Stimulated activated naive CD8-positive, alpha-beta T cell treated with anti-CD3 and anti-CD28 coated beads, Interleukin-15, Interleukin-2, amounts not matched to agents 100 U/mL and 50 U/mL, for 24 hours (primary cell): ENCODE results near the gene FIBCD1.

Experiments used
- ATAC-seq: fragments of 150-1000 bp; cut with Tn5 transposase; one replicate; pipeline ENCODE4 v1.10.0; 2021
- DNase-seq: peaks from one replicate; pipeline ENCODE4 v3.0.0; 2021

The FIBCD1 gene

DNA sequence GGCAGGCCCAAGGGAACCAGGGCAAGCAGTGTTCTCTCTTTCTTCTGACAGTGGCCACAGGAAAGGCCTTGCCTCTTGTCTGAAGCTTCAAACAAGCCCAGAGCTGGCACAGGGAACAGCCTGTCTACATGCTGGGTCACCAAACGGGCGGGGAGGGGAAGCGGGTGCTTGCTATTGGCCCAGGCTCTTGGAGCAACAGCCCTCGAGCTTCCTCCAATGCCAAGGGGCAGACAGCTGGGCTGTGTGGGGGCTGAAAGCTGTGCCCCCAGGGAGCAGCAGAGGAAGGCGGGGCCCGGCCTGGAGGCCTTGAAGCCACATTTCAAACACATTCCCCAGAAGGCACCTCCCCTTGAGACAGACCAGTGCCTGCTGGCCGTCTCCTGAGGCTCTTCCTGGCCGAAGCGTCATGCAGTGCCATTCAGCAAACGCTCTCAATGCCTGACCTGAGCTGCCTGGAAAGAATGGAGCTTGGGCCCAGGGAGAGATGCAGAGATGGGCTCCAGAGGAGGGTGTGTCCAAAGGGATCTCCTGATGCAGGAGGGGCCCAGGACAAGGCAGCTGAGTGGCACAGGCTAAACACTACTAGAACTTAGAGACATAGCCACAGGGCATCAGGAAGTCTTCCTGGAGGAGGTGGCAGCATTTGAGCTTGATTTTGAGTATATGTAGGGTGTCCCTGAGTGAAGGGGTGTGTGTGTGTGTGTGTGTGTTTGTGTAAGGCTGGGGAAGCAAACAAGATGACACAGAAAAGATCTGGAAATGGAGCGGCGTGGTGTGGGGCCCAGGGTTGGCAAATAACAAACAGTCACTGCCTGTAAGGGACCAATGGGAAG lies 2.5 kb downstream of the FIBCD1 start:
- DNase-seq, result no peak
- no peak for ATAC-seq

GRCh38 chr9:130935648-130936271 lies 3.3 kb downstream of the FIBCD1 start:
- no peak for ATAC-seq

GRCh38 chr9:130934702-130935647 lies 4.1 kb downstream of the FIBCD1 start:
- DNase-seq, result no peak
- ATAC-seq, result no peak

More at GRCh38 chr9:130935648-130936271, 3.3 kb downstream of the FIBCD1 start:
- no peak for DNase-seq

DNA sequence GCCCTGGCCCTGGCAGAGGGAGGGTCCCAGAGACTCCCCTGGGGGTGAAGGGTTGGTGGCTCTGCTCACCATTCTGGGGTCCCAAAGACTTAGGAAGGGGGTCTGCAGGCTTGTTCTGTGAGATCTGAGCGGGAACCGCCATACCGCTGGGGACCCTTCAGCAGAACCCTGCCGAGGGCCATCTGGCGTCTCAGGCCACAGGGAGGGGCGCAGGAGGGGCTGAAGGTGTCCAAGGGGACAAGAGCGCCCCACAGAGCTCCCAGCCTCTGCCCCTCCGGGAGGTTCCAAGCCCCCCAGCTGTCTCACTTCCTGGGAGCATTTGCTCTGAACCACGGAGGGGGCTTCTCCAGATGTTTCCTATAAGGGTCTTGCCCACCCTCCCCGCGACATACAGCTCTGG lies 4.8 kb downstream of the FIBCD1 start:
- DNase-seq (no peak), ATAC-seq (no peak)

DNA sequence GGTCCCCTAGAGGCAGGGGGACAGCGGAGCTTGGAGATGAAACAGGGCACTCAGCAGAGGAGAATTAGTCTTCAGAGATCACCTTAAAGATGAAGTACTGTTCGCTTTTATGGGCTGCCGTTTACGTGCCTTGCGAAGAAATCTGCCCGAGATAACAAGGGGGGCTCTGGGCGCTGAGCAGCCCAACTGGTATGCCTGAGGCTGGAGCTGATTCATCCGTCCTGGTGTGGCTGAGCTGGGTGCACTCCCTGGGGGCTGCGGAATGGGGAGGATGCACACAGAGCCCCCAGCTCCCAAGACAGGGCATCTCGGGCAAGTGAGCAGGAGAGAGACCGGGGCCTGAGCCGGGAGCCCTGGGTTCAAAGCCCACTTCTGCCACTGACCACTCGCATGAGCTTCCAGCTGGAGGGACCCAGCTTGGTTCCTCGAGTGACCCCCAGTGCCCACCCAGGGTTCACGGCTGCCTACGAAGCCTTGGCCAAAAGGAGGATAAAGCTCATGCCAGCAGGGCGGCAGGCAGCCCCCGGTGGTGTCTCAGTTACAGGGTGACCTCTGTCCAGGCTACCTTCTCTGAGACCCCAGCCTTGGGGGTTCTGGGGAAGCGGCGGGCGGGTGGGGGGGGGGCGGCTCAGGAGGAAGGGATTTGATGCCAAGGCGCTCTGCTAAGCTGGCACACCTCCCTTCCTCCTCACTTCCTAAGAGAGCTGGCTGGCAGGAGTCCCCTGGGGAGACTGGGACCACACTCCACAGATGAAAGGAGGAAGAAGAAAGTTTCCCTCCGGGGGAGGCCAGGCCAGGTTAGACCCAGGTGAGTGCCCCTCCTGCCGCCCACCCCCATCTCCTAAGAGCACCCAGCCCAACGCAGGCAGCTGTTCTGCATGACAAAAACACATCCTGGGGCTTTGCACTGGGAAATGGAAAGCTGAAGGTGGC lies 5.7 kb downstream of the FIBCD1 start:
- ATAC-seq, result no peak
- no peak for DNase-seq

DNA sequence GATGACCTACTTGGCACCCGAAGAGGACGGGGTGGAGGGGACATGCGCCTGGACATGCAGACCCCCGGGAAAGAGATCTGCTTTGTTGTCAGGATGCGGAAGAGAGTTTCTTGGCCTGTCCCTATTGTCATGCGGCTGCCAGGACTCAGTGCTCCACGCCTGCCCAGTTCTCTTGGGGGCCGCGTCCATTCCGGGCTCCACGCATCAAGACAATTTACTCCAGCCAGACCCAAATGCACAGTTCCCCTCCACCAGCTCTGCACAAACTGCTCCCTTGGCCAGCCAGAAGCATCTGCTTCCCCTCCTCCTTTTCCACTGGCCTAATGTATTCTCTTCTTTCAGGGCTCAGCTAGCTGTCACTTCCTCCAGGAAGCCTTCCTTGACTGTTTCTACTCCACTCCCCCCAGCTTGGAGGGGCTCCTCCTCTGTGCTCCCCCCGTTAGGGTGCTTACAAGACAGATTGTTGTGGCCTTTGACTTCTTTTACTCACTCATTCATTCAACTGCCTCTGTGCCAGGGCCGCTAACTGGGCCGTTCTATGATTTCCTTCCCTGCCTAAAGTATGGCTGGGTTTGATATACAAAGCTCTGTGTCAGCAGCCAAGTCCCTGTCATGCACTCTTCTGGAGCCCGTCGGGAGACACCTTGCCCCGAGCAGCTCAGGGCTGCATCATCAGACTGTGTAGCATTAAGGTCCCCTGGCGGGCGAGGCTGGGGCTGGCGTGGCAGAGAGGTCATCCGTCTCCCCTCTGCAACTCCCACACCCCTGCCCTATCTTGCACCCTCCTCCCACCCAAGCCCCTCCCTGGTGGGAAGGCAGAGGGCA lies 6.6 kb downstream of the FIBCD1 start:
- DNase-seq, result no peak
- ATAC-seq, result no peak

- DNase-seq, result no peak
- ATAC-seq, result no peak
These were observed 7.4 kb downstream of the FIBCD1 start for GRCh38 chr9:130931508-130932254.

- ATAC-seq, result no peak
- no peak for DNase-seq
These were observed 8.2 kb downstream of the FIBCD1 start for GRCh38 chr9:130930804-130931349.

GRCh38 chr9:130930132-130930803 lies 8.8 kb downstream of the FIBCD1 start:
- DNase-seq (no peak), ATAC-seq (no peak)

GRCh38 chr9:130929571-130930038 lies 9.4 kb downstream of the FIBCD1 start:
- DNase-seq, result no peak
- no peak for ATAC-seq

DNA sequence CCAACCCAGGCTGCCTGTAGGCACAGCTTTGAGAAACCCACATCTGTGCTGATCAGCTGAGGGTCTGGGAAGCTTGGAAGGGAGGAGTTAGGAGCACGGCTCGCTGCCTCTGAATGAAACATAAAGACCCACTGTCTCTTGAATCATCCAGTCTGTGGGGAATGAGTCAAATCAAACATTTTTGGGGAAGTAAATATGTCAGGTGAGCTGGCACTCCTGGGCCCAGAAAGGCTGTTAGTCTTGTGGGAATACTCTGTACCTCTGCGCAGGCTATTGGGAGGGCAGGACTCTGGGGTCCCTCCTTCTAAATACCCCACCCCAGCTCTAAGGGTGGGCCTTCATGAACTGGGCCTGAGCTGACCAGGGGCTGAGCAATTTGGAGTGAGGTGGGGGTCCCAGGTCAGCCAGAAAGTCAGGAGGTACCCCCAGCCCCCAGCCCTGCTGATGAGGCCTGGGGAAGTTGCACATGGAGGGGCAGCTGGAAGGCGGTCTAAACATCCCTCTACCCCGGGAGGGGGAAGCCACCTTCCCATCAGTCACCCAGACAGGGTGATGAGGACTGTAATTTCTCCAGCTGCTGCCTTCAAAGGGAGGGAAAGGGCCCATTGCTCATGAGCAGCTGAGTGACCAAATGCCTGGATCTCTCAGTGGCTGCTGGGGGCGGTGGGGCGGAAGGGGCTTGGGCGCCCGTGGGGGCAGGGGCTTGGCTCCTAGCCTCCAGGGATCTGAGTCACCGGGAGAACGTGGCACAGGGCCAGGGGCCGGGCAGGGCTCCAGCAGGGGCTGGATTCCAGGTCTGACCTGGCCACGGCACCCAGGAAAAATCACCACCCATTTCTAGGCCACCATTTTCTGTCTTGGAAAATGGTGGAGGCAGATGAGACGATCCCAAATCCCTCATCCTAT lies 10.8 kb downstream of the FIBCD1 start:
- no peak for DNase-seq

GRCh38 chr9:130927338-130927737 lies 11.7 kb downstream of the FIBCD1 start:
- DNase-seq, result no peak
- no peak for ATAC-seq

More for the DNA sequence above, 10.8 kb downstream of the FIBCD1 start:
- ATAC-seq, result no peak

DNA sequence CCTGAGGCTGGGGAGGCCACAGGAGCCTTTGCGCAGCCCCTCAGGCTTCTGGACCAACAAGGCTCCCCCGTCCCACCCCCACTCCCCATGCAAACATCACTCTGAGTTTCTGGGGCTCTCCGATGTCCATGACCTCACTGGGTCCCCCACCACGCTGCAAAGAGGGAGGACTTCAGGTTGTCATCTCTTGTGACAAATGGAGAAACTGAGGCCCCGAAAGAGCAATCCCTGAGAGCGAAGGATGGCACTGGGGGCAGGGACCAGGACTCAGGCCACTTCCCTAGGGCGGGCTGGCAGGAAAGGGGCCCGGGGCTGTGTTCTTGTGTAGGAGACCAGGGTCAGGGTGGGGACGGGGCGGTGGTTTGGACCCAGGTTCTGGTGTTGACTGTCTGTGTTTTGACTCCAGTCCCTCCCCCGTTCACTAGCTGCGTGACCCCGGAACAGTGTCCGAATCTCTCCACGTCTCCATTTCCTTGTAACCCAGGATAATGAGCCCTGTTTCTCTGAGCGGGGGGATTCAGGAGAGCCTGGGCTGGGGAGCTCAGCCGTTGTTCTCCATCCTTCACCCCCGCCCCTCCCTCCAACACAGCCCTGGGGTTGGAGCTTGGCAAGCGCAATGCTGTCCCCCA lies 13.9 kb downstream of the FIBCD1 start:
- ATAC-seq (no peak), DNase-seq (no peak)

- DNase-seq (no peak), ATAC-seq (no peak)
These were observed 14.6 kb downstream of the FIBCD1 start for GRCh38 chr9:130924448-130924788.

DNA sequence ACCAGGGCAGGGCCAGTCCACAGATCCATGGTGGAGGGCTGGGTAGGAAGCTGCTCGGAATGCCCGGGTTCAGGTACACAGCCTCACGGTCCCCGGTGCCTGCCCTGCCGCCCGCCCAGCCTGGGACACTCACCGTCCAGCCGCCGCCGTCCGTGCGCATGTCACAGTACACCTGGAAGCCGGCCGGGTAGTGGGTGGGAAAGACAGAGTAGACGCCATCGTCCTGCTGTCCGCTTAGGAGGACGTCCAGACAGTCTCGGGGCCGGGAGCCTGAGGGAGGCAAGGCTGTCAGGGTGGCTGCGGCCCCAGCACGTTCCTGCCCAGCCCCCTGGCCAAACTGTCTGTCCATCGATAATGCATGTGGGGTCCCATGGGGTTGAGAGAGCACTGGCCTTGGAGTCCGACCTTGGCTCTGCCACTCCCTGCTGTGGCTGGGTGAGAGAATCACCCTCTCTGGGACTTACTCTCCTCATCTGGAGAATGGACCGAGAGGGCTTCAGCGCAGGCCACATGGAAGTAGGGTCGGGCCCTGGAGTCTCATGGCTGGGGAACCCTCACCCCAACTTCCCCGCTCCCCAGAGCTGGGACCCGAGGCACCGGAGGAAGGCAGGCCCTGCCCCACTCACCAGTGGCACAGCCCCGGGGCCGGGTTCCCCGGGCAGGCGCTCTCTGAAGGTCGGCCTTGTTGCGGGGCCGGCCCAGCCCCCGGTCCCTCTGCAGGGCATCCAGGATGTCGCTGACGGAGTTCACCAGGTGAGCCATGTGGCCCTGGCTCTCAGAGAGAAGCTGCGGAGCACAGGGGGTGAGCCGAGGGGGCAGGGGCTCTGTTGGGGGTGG lies 15.2 kb downstream of the FIBCD1 start:
- no peak for ATAC-seq
- DNase-seq, result no peak

GRCh38 chr9:130922893-130923610 lies 16.0 kb downstream of the FIBCD1 start:
- ATAC-seq (no peak), DNase-seq (no peak)
